Hematopoietic multipotent progenitor cell treated with erythropoietin and hydrocortisone succinate and interleukin-3 and kit ligand, for 6 days (in vitro differentiated cells): Measurements from ENCODE around the gene CPEB1.

ENCODE experiments used
- DNase-seq: peaks from one replicate; pipeline ENCODE4 v3.0.0-alpha.2; 2015

Gene CPEB1

GRCh38 chr15:82647045-82647834 lies at the start of gene CPEB1:
CPEB1 (minus strand) TSS chr15:82647363; CDS start chr15:82628459, 18,904 bp downstream.
- peak; percentile 83 for DNase-seq

- DNase-seq, result no peak
These were observed 45.0 kb upstream of the CPEB1 start for GRCh38 chr15:82692171-82692570.

GRCh38 chr15:82689147-82689546 lies 42.0 kb upstream of the CPEB1 start:
- DNase-seq, result no peak

- DNase-seq, result no peak
These were observed 41.5 kb upstream of the CPEB1 start for GRCh38 chr15:82688691-82689090.

- DNase-seq, result no peak
These were observed 34.2 kb upstream of the CPEB1 start for GRCh38 chr15:82681371-82681770.

GRCh38 chr15:82680200-82681102 lies 33.3 kb upstream of the CPEB1 start:
- DNase-seq, result peak; percentile 76

GRCh38 chr15:82679626-82680199 lies 32.5 kb upstream of the CPEB1 start:
- no peak for DNase-seq

GRCh38 chr15:82677720-82678323 lies 30.7 kb upstream of the CPEB1 start:
- DNase-seq, result no peak

GRCh38 chr15:82674873-82675272 lies 27.7 kb upstream of the CPEB1 start:
- no peak for DNase-seq

GRCh38 chr15:82670699-82671098 lies 23.5 kb upstream of the CPEB1 start:
- no peak for DNase-seq

GRCh38 chr15:82666606-82667005 lies 19.4 kb upstream of the CPEB1 start:
- DNase-seq, result no peak

GRCh38 chr15:82664021-82664420 lies 16.9 kb upstream of the CPEB1 start:
- no peak for DNase-seq

GRCh38 chr15:82663186-82663600 lies 16.0 kb upstream of the CPEB1 start:
- peak; percentile 91 for DNase-seq

- no peak for DNase-seq
These were observed 15.5 kb upstream of the CPEB1 start for GRCh38 chr15:82662641-82663040.

GRCh38 chr15:82660378-82660777 lies 13.2 kb upstream of the CPEB1 start:
- DNase-seq, result no peak

GRCh38 chr15:82656641-82657266 lies 9.6 kb upstream of the CPEB1 start:
- no peak for DNase-seq

- DNase-seq, result no peak
These were observed 8.4 kb upstream of the CPEB1 start for GRCh38 chr15:82655606-82656005.

- DNase-seq, result no peak
These were observed 6.5 kb upstream of the CPEB1 start for GRCh38 chr15:82653483-82654168.

- DNase-seq, result no peak
These were observed 4.5 kb upstream of the CPEB1 start for GRCh38 chr15:82651708-82652107.

- DNase-seq, result peak; percentile 40
These were observed 3.0 kb upstream of the CPEB1 start for GRCh38 chr15:82650046-82650670.

GRCh38 chr15:82649226-82649999 lies 2.2 kb upstream of the CPEB1 start:
- DNase-seq, result peak; percentile 41
